Measurements from ENCODE around the gene PTPRF.
A peak's percentile ranks its signal among the peaks of the same experiment; 100 is the strongest.

DNA sequence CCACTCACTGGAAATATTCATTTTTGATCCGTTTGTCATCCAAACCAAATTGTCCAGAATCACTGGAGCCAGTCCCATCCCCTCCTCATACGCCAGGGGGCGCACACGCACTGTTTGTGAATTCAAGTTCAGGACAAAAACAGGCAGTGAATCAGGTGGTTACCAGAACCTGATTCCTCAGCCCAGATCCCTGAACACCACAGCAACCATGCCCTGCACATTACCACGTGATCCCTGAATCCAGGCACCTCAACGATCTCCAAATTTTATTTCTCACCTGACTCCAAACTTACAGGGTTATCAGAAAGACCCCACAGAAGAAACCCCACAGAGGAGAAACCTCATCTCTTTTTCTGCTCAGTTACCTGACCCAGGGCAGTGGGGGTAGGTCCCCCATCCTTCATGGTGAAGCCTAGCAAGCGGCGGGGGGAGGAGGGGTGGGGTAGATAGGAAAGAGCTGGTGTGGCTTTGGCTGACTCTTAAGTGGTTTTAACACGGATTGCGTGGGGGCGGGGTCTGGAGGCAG is 1.4 kb upstream of the PTPRF start:
- TF ChIP-seq, protein P1, sequence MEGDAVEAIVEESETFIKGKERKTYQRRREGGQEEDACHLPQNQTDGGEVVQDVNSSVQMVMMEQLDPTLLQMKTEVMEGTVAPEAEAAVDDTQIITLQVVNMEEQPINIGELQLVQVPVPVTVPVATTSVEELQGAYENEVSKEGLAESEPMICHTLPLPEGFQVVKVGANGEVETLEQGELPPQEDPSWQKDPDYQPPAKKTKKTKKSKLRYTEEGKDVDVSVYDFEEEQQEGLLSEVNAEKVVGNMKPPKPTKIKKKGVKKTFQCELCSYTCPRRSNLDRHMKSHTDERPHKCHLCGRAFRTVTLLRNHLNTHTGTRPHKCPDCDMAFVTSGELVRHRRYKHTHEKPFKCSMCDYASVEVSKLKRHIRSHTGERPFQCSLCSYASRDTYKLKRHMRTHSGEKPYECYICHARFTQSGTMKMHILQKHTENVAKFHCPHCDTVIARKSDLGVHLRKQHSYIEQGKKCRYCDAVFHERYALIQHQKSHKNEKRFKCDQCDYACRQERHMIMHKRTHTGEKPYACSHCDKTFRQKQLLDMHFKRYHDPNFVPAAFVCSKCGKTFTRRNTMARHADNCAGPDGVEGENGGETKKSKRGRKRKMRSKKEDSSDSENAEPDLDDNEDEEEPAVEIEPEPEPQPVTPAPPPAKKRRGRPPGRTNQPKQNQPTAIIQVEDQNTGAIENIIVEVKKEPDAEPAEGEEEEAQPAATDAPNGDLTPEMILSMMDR (IDR thresholded peaks at IDR 0.05): peak; percentile 99
- TF ChIP-seq EZH2 (IDR thresholded peaks at IDR 0.05) (no peak), EZH2phosphoT487 (IDR thresholded peaks at IDR 0.05) (no peak)
